GM12865 (cell line): ENCODE data around the gene RPAIN.

Experiments used
- DNase-seq: peaks from one replicate; pipeline ENCODE4 v3.0.0; 2010; ENCODE audit warnings: low read depth
- H3K4me3 ChIP-seq: 2 replicates; pipeline ENCODE4 v1.5.1; 2011; ENCODE audit warnings: mild to moderate bottlenecking, low read depth, low read length, control low read depth
- TF ChIP-seq, protein P1 (sequence below): IDR thresholded peaks from 2 replicates; pipeline ENCODE4 v1.5.1; 2011; ENCODE audit warnings: low read length, control low read depth, low read depth, inconsistent platforms; ENCODE audit not compliant: insufficient read depth; ENCODE audit errors: missing control alignments

The RPAIN gene

DNA sequence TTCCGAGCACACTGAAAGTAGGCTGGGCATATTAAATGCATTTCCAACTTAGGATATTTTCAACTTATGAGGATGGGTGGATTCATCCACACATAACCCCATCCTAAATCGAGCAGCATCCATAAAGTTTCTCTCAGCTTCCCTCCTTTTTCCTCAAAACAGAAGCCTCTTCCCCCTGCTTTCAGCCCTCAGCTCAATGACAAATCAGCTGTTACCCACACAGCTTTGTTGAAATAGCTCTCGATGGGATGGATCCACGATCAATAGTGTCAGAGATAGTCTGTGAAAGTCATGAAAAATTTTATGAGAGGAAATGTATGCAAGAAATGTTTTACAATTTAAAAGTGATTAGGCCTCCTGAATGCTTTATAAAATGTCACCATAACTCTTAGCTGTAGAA is 46.3 kb downstream of the RPAIN start:
- DNase-seq = no peak
- no peak overlapping the region for H3K4me3 ChIP-seq

DNA sequence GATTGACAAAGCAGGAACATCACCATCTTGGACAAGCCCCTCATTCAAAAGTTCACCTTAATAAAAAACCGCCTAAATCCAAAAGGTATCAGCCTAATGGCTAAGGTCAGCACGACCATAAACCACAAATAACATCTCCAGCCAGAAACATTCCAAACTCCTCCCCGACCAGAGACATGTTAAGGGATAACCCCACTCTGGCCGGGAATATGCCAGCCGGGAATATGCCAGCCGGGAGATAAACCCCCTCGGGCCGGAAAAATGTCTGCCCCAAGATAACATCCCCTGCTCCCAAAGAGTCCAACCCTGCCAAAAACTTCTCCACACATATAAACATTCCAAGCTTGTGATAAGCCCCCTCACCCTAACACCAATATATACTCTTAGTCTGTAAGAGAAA is 47.4 kb downstream of the RPAIN start:
- TF ChIP-seq, protein P1, sequence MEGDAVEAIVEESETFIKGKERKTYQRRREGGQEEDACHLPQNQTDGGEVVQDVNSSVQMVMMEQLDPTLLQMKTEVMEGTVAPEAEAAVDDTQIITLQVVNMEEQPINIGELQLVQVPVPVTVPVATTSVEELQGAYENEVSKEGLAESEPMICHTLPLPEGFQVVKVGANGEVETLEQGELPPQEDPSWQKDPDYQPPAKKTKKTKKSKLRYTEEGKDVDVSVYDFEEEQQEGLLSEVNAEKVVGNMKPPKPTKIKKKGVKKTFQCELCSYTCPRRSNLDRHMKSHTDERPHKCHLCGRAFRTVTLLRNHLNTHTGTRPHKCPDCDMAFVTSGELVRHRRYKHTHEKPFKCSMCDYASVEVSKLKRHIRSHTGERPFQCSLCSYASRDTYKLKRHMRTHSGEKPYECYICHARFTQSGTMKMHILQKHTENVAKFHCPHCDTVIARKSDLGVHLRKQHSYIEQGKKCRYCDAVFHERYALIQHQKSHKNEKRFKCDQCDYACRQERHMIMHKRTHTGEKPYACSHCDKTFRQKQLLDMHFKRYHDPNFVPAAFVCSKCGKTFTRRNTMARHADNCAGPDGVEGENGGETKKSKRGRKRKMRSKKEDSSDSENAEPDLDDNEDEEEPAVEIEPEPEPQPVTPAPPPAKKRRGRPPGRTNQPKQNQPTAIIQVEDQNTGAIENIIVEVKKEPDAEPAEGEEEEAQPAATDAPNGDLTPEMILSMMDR = no peak
- peak overlapping the region; percentile 99 for H3K4me3 ChIP-seq
- DNase-seq = no peak

More for the DNA sequence above, 46.3 kb downstream of the RPAIN start:
- TF ChIP-seq, protein P1 = no peak

DNA sequence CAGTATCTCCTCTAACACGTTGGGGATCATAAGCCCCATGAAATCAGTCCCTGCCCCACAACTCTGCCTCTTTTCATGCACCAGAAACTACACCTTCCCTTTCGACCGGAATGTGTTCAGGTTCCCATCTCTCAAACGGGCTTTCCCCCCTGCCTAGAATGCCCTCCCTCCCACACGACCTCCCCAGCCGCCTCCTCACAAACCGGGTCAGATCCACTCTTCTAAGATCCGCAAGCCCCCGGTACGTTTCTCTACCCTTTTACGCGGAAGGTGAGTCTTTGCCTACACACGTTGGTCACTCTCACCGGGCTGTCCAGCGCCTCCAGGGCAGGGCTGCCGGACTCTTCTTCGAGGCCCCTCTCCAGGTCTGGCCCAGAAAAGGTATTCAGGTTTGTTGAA is 48.1 kb downstream of the RPAIN start:
- TF ChIP-seq, protein P1 = no peak
- DNase-seq = no peak
- H3K4me3 ChIP-seq = peak overlapping the region; percentile 99

DNA sequence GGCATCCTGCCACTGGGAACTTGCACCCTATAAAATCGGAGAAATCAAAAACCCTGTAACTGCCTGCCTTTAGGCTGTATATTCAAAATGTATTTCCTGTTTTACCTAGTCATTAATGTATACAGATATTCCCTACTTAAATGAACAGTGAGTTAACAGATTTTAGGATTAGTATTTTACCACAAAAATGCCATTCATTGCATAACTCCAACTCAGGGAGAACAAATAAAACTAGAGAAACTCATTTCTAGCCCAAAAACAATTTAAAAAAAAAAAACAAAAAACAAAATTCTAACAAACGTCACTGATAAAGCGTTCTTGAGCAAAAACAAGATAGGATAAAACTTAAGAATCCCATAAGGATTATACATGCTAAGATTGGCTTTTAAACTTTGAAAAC is 52.5 kb downstream of the RPAIN start:
- TF ChIP-seq, protein P1 = no peak
- DNase-seq = no peak
- no peak overlapping the region for H3K4me3 ChIP-seq

DNA sequence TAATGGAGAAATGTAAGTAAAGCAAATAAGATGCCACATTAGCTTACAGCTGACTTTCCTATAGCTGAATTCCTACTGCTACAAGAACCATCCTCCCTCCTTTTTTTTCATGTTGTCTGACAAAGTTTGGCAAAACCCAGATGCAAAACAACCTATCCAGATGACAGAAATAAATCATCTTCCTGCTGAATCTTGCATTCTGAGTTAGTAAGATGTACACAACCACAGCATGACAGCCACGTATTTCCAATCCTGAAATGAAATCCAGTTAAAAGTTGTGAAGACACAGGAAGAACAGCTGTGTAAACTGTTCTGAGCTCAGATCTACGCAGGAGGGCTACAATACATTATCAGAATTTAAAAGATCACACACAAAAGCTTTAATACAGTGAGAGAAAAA is 53.9 kb downstream of the RPAIN start:
- TF ChIP-seq, protein P1 = no peak
- no peak for DNase-seq
- H3K4me3 ChIP-seq = no peak overlapping the region

DNA sequence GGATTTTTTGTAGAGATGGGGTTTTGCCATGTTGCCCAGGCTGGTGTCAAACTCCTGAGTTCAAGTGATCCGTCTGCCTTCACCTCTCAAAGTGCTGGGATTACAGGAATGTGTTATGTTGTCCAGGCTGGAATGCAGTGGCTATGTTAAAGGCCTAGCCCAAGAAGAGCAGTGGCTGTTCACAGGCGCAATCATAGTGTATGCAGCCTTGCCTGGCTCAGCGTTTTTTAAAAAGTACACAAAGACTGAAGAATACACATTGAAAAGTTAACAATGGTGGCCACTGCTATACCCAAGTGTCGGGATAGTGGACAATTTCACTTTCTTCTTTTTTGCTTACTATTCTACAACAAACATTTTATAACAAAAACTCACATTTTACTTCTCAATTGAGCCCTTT is 59.0 kb downstream of the RPAIN start:
- no peak overlapping the region for H3K4me3 ChIP-seq
- TF ChIP-seq, protein P1 = no peak
- DNase-seq = no peak

DNA sequence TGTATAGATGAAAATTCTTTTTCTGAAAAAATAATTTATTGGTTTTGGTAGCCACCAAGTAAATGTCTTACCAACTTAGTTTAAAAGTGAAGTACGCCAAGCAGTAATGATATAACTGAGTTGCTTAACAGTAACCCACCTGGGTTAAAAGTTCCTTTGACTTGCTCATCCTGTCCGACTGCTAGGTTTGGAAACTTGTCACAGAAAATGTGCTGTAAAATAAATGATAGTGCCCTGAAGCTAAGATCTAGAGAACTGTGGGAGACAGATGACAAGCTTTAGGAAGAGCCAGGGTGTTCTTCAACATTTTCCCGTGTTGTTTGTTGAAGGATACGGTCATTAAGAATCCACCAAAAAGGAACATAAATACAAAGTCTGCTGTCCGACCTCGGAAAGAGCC is 61.0 kb downstream of the RPAIN start:
- TF ChIP-seq, protein P1 = no peak
- H3K4me3 ChIP-seq = no peak overlapping the region
- DNase-seq = no peak
